ENCODE data around the gene FLT4.

- TF ChIP-seq EZH2 (IDR thresholded peaks at IDR 0.05; ENCODE audit: borderline replicate concordance, insufficient read depth, low read length, poor library complexity, severe bottlenecking) (no peak), SMC3 (conservative IDR thresholded peaks at IDR 0.05; ENCODE audit: poor library complexity) (no peak)
Measured at GRCh38 chr5:180598316-180598701, 51.1 kb downstream of the FLT4 start.
